Tongue (tissue), 2 donors: ENCODE data around the gene MAP3K7. TPM values are rescaled to one million over a fixed set of nuclear protein-coding genes. Genes with fewer than 3 reads are reported as not detected.

Source experiments
- DNase-seq: peaks from one replicate; pipeline ENCODE4 v3.0.0-alpha.2; 2015
- total RNA-seq: library from RNA; depleted of rRNA; stranded (reverse); fragments of >200 nt; gene quantifications from one replicate; pipeline ENCODE4 v1.2.3, GENCODE V29; 2014

MAP3K7 gene
- total RNA-seq, 1 donor from 2014 or later, result 39.4 TPM

DNA sequence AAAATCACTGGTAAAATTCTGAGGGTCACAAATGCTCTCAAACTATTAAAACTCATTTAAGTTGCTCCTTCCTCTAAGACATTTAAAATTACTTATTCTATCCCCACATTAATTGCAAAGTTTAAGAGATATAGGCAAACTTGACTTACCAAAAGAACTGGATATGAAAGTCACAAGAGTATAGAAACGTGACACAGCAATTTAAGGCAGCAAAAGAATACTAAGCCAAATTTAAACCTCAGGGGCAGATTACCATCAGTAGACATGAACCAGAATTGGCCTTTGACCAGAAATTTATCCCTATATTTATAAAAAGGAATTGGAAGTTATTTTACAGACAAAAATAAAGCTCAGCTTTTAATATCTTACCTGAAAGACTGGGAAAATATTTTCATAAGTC, 56.0 kb downstream of the MAP3K7 start:
- no peak for DNase-seq

DNA sequence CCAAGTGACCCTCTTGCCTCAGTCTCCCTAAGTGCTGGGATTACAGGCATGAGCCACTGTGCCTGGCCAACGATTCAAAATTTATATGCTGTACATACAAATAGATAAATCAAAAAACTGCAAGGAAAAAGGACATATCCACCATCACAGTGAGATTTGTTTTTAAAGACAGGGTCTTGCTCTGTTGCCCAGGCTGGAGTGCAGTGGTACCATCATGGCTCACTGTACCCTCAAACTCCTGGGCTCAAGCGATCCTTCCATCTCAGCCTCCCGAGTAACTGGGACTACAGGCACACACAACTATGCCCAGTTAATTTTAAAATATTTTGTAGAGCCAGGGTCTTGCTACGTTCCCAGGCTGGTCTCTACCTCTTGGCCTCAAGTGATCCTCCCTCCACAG, 61.5 kb downstream of the MAP3K7 start:
- DNase-seq, result no peak

DNA sequence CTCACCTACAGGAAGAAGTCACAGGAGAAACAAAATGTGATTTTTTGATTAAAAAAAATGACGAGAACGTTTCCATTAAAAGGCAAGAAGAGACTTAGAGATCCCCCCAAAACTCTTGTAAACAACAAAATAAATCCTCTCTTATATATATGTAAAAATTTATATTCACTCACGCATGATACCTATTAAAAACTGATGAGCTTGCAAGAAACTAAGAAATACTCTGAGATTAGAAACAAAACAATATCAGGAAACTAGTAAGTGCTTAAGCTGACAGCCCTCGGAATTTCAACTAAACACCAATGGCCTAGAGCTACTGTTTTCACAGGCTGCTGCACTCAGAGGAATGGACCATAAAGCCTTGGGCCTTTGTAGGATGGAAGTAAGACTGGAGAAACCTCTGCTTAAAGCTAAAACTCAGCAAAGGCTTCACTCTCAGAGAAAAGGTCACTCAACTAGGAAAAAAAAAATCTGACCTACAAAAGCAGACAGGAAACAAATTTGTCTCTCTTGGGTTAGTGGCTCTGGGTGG, 63.0 kb downstream of the MAP3K7 start:
- no peak for DNase-seq

DNA sequence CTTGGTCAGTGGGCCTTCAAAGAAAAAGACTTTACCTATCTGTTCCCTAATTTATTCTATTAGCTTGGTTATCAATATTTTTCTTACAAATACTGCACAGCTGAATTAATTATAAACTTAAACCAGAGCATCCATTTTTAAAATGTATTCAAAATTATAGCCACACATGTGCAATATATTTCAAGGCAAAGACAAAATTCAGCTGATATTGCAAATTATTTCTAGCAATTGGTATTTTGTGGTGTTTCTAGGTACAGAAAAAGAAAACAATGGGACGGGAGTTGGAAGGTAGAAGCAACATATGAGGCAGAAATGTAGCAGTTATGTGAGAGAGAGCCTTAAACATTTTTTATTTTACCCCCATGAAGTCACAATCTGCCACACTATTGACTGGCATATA, 64.9 kb downstream of the MAP3K7 start:
- no peak for DNase-seq

DNA sequence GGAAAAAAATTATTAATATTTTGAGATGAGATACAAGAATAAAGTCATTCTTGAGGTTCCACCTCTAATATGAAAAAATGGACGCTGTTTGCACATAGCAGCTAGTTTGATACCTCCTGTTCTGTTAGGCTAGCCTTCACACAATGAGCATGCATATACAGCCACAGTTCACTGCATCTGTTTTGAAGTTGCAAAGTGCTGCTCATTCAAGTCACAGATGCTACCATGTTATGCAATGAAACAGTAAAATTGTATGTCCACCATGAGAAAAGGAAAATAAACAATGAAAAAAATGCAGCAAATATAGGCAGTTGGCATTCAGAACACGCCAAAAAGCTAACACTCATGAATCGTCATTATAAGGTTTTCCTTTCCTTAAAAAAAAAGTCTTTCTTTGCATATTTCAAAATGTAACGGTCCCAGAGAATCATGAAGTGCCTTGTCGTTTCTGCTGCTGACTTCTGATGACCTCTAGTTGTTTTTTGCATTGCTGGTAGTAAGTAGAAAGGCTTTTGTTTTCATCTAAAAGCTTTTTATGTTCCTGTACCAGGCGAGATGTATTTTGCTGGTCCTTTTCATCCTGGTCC, 70.7 kb downstream of the MAP3K7 start:
- DNase-seq, result no peak

DNA sequence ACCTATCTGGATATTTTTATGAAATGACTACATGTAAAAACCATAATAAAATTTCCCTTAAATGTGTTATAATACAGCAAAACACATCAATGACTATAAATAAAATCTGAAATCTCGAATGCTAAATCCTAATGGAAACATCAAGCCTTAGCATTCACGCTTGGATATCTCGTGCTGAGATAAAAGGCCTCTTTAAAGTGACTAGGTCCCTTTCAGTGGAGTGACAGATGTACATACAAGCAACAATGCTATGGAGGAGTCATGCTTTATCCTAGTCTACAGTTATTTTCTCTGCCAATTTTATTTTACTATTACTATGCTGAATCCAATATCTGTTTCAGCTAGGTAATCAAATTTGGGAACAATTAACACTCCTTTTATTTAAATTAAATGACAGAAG, 72.4 kb downstream of the MAP3K7 start:
- no peak for DNase-seq

DNA sequence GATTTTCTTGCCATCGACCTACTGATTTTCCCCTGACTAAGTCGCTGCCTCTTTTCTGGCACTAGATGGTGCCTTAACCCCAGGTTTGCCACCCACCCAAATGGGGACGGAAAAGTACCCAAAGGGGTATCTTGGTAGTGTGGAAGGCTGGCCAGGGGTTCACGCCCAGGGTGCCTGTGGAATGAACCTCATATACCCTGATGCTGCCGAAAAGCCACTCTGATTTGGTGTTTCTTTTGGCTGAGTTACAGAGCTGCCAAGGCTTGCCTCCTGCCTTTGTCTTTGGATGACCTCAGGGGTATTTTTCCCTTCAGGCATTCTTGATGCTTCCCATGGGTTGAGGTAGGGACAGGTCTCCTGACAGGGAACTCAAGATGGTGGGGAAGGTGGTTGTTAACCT, 78.1 kb downstream of the MAP3K7 start:
- no peak for DNase-seq

DNA sequence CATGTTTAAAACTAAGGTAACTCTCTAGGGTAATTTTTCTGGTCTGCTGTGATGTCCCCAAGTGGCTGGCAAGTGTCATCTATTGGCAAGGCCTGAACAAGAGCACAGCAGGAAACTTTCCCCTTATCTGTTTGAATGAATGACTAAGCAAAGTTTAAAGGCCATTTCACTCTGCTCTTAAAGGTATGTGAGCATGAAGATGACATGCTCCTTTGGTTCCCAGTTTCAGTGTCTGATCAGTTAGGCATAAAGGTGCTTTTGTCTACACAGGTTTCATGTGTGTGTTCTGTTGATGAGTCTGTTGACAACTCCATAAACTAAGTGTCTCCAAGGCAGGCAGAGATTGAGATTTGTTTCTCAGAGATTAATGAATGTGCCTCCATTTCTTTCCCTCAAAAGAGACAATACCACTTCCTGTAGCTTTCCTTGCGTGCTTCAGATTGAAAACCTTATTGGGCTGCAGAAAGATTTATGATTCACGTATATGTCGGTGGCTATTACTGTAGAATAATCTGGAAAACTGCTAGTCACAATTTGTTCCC, 83.9 kb downstream of the MAP3K7 start:
- no peak for DNase-seq

DNA sequence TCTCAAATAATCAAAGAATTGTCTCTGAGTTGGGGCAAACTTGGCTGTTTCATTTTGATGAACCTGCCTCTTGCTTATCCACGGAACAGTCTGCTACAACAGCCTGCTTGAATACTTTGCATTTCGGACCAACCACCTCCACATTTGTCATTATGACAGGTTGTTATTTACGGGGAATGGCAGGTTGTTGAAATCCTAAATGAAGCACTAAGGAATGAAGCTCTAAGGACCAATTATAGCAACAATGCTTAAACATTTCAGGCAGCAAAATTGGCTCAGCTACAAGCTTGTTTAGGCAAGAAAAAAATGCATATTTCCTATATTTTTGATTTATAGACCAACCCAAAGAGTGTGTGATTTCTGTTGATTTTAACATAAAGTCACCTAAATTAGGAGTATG, 84.5 kb downstream of the MAP3K7 start:
- no peak for DNase-seq

DNA sequence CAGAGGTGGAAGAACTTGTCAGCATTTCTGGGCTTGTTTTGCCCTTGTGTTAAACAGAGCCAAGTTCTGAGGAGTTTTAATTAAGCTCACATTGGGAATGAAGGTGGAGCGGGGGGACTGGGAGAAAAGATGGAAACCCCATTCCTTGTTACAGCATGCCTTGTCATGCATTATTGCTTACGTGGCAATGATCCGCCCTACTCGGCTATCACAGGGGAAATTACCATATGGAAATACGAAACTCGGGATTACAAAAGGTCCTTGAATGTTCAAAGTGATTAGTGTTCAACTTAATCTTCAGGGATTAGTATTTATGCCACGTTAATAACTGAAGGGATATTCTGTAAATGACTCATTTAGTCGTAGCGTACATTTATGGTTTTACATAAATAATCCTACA, 86.4 kb downstream of the MAP3K7 start:
- DNase-seq, result no peak

DNA sequence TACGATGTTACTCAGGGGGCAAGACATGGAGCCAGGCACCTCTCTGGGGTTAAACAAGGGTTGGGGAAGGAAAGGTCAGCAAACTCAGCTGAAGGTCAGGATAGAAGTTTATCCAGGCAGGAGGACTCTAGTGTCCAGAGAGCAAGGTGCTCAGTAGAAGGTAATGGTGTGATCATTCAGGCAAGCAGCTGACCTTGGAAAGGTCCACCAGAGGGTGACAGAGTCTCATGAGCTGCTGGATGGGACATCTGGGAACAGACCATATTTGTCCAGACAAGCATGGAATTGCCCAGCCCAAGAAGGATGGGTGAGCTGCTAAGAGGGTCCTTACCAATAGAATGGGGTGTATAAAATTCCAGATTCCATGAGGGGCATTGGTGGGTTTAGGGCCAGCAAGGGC, 89.5 kb downstream of the MAP3K7 start:
- no peak for DNase-seq

DNA sequence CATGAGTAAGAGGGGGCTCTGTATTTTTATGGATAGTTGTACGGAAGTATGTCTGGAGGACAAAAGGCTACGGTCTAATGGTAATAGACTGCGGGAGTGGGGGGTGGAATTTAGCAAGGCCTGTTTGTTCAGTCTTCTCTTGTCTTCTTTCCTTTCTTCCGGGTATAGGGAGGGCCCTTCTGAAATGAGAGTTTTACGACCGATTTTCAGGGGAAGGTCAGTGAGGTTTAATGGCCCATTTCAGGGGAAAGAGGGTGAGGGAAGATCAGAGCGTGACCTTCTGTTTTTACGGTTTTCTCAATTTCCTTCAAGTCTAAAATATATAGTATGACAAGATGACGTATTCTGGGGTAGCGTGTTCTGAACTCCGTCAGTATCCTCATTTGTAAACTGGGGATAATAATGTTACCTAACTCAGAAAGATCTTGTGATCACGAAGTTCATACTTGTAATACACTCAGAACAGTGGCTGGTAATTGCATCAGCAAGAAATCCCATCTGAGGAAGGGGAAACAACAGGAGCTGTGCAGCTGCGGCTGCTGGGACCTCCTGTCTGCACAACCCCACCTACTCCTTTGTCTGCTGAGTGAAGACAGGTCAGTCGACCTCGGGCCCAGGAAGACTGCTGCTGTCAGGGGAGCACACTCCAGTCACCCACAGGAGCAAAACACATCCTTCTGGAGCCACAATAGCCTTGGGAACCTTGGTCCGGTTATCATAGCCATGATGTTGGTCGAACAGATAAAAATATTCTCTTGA, 90.4 kb downstream of the MAP3K7 start:
- DNase-seq, result no peak

DNA sequence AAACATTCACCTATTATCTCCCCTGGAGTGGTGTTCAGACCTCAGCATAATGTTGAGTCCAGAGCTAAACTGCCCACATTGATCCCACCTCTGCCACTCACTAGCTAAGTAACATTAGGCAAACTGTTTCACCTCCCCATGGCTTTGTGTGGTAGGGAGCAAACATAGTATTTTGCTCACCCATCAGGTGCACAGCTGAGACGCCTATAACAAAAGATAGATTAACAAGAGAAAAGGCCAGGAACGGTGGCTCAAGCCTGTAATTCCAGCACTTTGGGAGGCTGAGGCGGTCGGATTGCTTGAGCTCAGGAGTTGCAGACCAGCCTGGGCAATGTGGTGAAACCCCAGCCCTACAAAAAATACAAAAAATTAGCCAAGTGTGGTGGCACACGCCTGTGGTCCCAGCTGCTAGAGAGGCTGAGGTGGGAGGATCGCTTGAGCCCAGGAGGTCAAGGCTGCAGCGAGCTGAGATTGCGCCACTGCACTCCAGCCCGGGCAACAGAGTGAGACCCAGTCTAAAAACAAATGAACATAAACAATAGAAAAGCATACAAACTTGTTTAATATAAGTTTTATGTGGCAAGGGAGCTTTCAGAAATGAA, 91.6 kb downstream of the MAP3K7 start:
- no peak for DNase-seq

DNA sequence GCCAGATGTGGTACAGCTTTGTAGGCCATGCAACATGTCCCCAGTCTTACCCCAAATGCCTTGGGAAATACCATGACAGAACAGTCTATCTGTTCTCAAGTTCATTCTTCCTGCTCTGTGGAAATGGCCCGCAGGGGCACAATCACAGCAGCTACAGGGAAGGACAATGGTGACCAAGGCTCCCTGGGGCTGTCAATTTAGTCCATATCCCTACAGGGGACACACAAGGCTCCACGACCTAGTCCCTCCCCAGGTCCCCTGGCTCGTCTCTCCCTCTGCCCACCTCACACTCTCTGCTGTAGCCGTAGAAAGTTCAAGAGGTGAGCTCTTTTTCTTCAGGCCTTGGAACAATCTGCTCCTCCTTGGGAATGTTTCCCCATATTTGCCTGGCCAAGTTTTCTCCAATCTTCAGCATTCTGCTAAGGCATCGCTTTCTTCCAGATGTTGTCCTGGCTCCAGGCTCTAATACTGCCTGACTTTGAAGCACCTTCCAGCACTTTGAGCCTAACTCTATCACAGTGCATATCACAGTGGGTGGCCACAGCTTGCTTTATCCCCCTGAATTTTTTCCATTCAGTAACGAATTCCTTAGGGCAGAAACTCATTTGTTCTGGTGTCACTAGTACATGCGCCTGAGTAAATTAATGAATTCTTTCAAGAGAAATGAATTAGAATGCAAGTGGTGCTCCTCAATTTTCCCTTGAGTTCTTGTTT, 92.6 kb downstream of the MAP3K7 start:
- DNase-seq, result peak; percentile 41

DNA sequence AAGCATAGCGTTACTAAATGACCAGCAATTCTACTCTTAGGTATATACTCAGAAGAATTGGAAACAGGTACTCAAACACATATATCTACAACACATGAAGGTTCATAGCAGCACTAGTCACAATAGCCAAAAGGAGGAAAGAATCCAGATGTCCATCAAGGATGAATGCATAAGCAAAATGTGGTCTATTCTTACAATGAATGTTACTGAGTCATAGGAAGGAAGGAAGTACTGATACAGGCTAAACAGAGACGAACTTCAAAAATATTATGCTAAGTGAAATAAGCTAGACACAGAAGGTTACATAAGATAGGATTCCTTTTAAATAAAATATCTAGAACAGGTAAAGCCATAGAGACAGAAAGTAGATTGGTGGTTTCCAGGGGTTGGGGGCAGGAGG, 93.5 kb downstream of the MAP3K7 start:
- no peak for DNase-seq

DNA sequence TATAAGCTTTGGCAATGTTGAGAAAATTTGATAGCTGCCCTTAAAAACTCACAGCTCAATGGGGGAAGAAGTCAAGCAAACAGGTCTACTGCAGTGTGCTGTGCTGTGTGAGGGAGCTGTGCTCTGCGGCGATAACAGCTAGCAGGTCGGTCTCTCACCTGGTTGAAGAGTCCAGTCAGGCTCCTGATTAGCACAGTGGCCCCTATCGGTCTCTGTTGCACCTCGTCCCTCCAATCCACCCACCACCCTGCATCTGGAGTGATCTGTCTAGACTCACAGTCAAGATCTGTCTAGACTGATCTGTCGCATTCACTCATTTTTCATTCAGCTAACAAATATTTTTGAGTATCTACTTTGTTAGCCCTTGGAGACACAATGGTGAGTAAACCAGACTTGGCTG, 94.1 kb downstream of the MAP3K7 start:
- no peak for DNase-seq

DNA sequence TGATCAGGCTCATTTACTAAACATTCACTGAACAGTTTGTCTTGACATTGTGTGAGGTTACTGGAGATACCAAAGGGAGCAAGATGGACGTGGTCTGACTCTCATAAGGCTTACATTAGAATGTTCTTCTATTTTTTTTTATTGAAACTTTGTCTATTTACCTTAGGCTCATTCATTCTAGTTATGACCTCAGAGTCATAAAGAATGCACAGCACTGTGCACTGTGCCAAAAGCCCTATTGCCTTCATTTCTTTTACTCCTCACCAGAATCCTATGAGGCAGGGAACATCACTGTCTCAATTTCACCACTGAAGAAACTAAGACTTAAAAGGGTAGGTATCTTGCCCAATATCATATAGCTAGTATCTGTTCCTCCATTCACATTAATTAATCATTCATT, 94.5 kb downstream of the MAP3K7 start:
- no peak for DNase-seq

DNA sequence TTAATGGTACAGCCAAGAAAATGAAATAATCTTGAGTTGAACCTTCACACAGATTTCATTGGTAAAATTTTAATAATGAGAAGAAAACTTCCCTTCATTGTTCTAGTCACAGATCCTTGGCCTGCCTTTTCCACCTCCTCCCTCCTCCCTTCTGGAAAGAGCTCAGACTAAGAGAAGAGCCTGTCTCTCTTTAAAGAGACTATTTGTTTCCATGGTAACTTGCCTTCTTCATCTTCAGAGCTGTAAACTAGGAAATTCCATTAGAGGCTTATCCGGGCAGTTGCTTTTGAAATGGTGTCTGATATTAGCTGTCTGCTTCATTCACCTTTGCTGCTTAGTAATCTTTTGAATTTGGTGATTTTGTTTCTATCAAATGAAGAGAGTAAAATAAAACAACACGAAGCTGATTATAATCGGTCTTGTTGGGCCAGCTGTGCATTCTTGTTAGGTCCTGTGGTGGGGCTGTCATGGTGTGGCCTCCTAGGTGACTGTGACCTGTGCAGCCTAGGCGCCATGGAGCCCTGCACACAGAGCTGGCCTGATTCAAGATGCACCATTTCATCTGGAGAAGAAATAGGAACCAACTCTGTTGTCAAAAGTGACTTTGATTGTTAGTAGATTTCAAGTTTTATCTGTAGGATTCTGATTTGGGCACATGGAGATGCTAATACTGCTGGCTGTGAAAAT, 96.7 kb downstream of the MAP3K7 start:
- DNase-seq, result no peak

DNA sequence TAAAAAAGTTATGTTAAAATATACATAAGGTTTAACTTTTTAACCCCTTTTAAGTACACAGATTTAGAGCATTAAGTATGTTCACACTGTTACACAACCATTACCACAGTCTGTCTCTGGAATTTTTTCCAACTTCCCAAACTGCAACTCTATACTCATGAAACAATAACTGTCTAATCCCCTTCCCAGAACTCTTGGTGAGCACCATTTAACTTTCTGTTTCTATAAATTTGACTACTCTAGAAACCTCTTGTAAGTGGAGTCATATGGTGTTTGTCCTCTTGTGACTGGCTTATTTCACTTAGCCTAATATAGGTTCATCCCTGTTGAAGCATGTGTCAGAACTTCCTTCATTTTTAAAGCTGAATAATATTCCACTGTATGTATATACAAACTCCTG, 98.1 kb downstream of the MAP3K7 start:
- no peak for DNase-seq

DNA sequence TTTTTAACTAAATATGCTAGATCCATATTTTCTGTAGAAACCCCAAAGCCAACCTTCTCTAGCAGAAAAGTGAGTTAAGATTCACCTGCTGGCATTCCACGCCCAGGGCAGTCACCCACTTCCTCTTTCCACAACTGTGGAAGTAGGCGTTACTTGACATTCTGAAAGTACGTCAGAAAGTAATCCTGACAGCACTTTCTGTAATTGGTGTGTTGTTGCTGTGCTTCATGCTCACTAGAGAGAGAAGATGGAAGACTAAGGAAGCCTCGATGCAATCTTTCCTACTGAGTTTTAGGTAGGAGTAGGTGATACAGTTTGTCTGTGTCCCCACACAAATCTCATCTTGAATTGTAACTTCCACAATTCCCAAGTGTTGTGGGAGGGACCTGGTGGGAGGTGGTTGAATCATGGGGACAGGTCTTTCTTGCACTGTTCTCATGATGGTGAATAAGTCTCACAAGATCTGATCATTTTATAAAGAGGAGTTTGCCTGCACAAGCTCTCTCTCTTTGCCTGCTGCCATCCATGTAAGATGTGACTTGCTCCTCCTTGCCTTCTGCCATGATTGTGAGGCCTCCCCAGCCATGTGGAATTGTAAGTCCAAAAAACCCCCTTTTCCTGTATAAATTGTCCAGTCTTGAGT, 101.1 kb downstream of the MAP3K7 start:
- DNase-seq, result no peak

DNA sequence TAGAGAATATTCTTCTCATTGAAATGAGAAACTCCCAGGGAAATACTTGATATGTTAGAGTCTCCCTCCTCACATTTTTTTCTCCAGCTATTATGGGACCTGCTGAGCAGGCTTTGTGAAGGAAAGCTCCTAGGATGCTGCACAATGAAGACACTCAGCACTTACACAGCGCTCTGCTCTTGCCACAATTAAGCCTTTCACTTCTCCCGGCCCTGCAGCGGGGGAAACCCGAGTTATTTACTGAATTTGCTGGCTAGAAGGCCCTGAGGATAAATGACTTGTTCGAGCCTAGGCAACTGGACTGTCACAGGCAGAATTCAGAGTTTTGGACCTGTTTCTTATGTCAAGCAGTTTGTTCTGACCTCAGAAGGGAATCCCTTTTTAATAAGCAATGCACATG, 102.0 kb downstream of the MAP3K7 start:
- no peak for DNase-seq

DNA sequence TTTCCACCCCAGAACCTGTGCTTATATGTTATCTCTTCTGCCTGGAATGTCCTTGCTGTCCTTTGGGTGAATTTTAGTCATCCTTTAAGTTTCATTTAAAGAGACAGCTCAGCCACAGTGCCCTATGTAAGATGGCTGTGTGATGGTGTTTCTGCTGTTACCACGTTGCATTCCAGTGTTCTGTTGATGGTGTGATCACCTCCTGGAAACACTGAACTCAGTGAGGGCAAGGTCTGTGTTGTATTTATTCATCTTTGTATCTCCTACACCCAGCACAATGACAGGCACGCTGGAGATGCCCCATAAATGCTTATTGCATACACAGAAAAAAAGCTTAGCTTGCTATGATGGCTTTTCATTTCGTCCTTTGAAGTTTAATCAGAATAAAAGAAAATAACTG, 102.5 kb downstream of the MAP3K7 start:
- DNase-seq, result no peak
